NK-92 treated with Interleukin-12 subunit alpha and Interleukin-12 subunit beta, amount 100 ng/mL, for 24 hours (cell line): ENCODE data around the gene PDZRN3.

ENCODE experiments used
- DNase-seq: peaks from one replicate; lab custom pipeline; 2025; lab: John Stamatoyannopoulos, UW

Gene PDZRN3

GRCh38 chr3:73451301-73451944 is 173.3 kb downstream of the PDZRN3 start:
- no peak for DNase-seq

GRCh38 chr3:73449774-73450173 is 175.0 kb downstream of the PDZRN3 start:
- DNase-seq: no peak

GRCh38 chr3:73448761-73449301 is 175.9 kb downstream of the PDZRN3 start:
- no peak for DNase-seq

GRCh38 chr3:73448041-73448440 is 176.7 kb downstream of the PDZRN3 start:
- DNase-seq: no peak

- no peak for DNase-seq
Observed at GRCh38 chr3:73447111-73447510, 177.6 kb downstream of the PDZRN3 start.

GRCh38 chr3:73446467-73447110 is 178.2 kb downstream of the PDZRN3 start:
- DNase-seq: no peak

- no peak for DNase-seq
Observed at GRCh38 chr3:73442886-73443285, 181.9 kb downstream of the PDZRN3 start.

GRCh38 chr3:73442152-73442551 is 182.6 kb downstream of the PDZRN3 start:
- no peak for DNase-seq

GRCh38 chr3:73437828-73438227 is 186.9 kb downstream of the PDZRN3 start:
- no peak for DNase-seq

- DNase-seq: no peak
Observed at GRCh38 chr3:73435055-73435454, 189.7 kb downstream of the PDZRN3 start.

- DNase-seq: no peak
Observed at GRCh38 chr3:73433687-73434086, 191.1 kb downstream of the PDZRN3 start.

GRCh38 chr3:73433079-73433478 is 191.7 kb downstream of the PDZRN3 start:
- DNase-seq: no peak

- no peak for DNase-seq
Observed at GRCh38 chr3:73432706-73433032, 192.1 kb downstream of the PDZRN3 start.

GRCh38 chr3:73432023-73432705 is 192.6 kb downstream of the PDZRN3 start:
- no peak for DNase-seq

- DNase-seq: no peak
Observed at GRCh38 chr3:73431183-73431900, 193.4 kb downstream of the PDZRN3 start.

- DNase-seq: no peak
Observed at GRCh38 chr3:73427048-73427706, 197.6 kb downstream of the PDZRN3 start.

- no peak for DNase-seq
Observed at GRCh38 chr3:73426606-73427005, 198.1 kb downstream of the PDZRN3 start.

- no peak for DNase-seq
Observed at GRCh38 chr3:73423116-73423515, 201.6 kb downstream of the PDZRN3 start.

- DNase-seq: no peak
Observed at GRCh38 chr3:73422571-73422970, 202.2 kb downstream of the PDZRN3 start.

GRCh38 chr3:73419942-73420341 is 204.8 kb downstream of the PDZRN3 start:
- DNase-seq: no peak

- no peak for DNase-seq
Observed at GRCh38 chr3:73419179-73419803, 205.4 kb downstream of the PDZRN3 start.

GRCh38 chr3:73418681-73419080 is 206.1 kb downstream of the PDZRN3 start:
- no peak for DNase-seq
